Stimulated activated CD4-positive, alpha-beta T cell treated with anti-CD3 and anti-CD28 coated beads, Interleukin-12 subunit alpha, Interleukin-12 subunit beta, amount 100 ng/mL, for 24 hours (primary cell): ENCODE measurements around the gene ZNF496.
"Not testable (repeated sequence)": the region's sequence is repeated elsewhere in the genome, so short reads cannot be mapped to it uniquely, and the experiment has no call there.

ENCODE experiments used
- DNase-seq, 2 experiments: peaks; one replicate each; pipeline ENCODE4 v3.0.0-alpha.2; 2020; ENCODE audit warnings: low read depth in 2 of 2

Gene ZNF496

DNA sequence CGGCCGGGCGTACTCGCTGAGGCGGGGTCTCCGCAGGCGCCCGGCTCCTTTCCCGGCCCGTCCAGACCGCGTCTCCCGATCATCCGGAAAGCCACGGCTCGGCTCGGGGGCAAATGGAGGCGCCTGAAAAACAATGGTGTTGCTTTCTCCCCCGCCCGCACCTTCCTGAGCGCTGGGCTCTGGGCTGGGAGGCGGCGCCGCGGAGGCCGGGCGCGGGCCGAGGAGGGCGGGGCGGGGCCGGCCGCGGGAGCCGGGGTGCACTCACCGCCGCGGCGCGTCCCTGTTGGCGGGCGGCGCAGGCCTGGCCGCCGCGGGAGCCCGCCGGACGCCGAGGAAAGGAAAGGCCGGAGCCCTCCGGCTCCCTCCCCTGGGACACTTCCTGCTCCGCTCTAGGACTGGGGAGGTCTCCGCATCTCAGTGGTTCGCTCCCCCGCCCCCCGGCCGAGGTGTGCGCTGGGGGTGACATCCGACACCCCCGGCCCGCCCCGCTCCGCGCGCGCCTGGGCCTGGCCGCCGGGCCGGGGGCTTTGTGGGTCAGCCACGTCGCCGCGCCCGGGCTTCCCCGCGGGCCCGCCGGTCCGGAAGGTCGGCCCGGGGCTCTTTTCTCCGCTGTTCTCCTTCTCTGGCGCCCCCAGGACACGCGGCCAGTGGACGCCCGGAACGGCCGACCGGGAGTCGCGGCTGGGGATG is at the start of gene ZNF496:
TSS of gene ZNF496 (minus strand) at position 343 of the 690 bp plus-strand sequence. CDS start 2,289 bp downstream, outside the sequence.
- DNase-seq: peak; percentile 27 to 51

DNA sequence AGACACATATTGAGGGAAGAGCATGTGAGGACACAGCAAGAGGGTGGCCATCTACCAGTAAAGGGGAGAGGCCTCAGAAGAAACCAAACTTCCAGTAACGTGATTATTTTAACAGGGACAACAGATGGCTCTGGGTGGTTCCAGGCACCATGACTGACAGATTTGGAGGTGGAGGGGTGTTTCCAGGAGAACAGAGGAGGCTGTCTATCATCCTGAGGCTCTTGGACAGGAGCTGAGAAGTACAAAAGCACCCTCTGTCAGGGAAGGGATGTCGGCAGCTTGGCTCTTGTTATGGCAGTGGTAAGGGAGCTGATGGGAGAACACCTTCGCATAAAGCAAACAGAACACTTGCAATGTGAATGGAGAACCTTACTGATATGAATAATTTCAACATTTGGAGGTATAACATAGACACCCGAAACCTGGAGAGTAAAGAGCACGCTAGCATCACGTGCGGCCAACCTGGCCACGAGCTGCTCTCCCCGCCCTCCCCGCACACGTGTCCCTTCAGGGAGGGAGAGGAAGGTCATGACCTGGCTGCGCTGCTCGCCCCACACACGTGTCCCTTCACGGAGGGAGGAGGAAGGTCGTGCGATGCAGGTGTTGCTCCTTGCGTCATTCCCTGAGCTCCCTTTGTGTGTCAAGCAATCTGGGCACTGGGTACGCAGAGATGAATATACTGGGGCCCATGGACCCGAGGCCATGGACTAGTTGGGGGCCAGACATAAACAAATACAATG is 46.8 kb upstream of the ZNF496 start:
- no peak for DNase-seq

- DNase-seq: not testable (repeated sequence)
Observed at GRCh38 chr1:247377656-247378055, 46.0 kb upstream of the ZNF496 start.

DNA sequence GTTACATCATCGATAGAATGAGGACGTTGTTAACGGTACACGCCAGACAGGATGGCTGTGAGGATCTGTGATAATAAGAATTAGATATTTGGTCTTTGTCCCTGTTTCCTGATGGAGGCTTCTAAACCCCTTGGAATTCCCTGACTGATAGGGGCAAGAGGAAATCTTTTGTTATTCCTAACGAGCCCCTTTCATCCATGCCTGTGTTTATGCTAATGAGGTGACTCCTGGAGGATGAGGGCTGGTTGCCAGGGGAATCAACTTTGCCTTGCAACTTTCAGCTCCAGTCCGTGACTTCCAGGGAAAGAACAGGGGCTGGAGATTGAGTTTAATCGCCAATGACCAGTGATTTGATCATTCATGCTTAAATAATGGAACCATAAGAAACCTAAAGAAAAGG is 45.0 kb upstream of the ZNF496 start:
- DNase-seq: no peak

GRCh38 chr1:247375747-247376146 is 44.1 kb upstream of the ZNF496 start:
- DNase-seq: no peak

GRCh38 chr1:247374651-247375334 is 43.1 kb upstream of the ZNF496 start:
- not testable (repeated sequence) for DNase-seq

- peak; percentile 14 to 55 for DNase-seq
Observed at GRCh38 chr1:247373721-247374141, 42.1 kb upstream of the ZNF496 start.

GRCh38 chr1:247371801-247372259 is 40.2 kb upstream of the ZNF496 start:
- no peak for DNase-seq

DNA sequence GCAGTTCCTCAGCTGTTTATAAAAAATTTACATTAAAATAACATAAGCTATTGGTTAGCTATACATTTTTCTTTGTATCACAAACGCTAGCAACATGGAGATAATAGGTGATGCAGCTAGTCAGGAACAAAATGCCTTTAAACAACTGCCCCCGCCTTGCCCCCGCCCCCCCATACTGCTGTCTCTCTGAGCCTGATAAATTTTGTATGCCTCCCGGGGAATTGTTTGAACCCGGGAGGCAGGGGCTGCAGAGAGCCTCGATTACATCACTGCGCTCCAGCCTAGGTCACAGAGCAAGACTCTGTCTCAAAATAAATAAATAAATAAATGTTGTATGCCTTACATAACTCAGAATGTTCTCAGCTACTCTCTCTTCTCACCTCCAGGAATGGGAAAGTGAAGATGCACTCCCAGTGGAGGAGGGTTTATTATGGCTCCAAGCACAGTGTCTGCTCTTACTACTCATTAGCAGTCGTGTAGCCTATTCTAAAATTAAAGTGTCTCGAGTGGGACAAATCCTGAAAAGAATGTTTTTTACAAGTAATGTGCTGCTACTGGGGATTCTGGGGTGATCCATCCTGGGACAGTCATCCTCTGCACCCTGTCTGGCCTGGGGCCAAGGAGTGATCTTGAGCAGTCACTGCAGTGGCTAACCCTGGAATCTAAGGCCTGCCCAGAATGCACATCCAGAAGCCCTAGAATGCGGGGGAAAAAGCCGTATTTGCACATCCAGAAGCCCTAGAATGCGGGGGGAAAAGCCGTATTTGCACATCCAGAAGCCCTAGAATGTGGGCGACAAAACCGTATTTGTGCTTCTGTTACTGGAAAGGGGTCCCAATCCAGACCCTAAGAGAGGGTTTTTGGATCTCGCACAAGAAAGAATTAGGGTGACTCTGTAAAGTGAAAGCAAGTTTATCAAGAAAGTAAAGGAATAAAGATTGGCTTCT is 39.4 kb upstream of the ZNF496 start:
- DNase-seq: no peak

GRCh38 chr1:247368490-247369145 is 37.0 kb upstream of the ZNF496 start:
- DNase-seq: no peak

- no peak for DNase-seq
Observed at GRCh38 chr1:247367786-247368422, 36.2 kb upstream of the ZNF496 start.

GRCh38 chr1:247366926-247367645 is 35.4 kb upstream of the ZNF496 start:
- no peak for DNase-seq

- DNase-seq: not testable (repeated sequence)
Observed at GRCh38 chr1:247366345-247366744, 34.7 kb upstream of the ZNF496 start.

DNA sequence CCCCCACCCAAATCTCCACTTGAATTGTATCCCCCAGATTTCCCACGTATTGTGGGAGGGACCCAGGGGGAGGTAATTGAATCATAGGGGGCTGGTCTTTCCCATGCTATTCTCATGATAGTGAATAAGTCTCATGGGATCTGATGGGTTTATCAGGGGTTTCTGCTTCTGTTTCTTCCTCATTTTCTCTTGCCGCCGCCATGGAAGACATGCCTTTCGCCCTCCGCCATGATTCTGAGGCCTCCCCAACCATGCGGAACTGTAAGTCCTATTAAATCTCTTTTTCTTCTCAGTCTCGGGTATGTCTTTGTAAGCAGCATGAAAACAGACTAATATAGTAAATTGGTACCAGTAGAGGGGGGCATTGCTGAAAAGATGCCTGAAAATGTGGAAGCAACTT is 33.4 kb upstream of the ZNF496 start:
- no peak for DNase-seq

- not testable (repeated sequence) for DNase-seq
Observed at GRCh38 chr1:247363000-247363399, 31.3 kb upstream of the ZNF496 start.

- DNase-seq: no peak
Observed at GRCh38 chr1:247362153-247362552, 30.5 kb upstream of the ZNF496 start.

- DNase-seq: no peak
Observed at GRCh38 chr1:247360991-247361731, 29.5 kb upstream of the ZNF496 start.

GRCh38 chr1:247360116-247360898 is 28.6 kb upstream of the ZNF496 start:
- no peak for DNase-seq
